ENCODE results near the gene LRRC8E.

The LRRC8E gene

GRCh38 chr19:7904074-7905020, 16.0 kb downstream of the LRRC8E start:
- peak overlapping the region; percentile 80 for H3K27ac ChIP-seq
- TF ChIP-seq CTCF (conservative IDR thresholded peaks at IDR 0.05), result no peak

DNA sequence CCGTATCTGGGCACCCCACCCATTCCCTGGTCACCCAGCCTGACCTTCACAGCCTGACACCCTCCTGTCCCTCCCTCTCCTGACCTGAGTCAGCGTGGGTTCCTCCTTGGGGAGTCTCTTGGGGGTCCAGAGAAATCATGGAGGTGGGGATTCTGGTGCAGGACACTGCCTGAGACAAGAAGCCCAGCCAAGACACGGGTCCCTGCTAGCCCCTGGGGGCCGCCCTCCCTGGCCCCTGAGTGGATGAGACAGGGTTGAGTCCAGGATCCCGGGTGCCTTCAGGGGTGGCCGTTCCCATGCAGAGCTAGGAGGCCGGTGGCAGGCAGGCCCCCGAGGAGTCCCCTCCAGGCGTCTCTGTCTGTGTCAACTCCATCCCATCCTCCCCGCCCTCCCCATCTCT, 17.0 kb downstream of the LRRC8E start:
- H3K27ac ChIP-seq, result peak overlapping the region; percentile 80; the same call in 1 of the 2 replicates
- no peak for TF ChIP-seq CTCF (conservative IDR thresholded peaks at IDR 0.05)

DNA sequence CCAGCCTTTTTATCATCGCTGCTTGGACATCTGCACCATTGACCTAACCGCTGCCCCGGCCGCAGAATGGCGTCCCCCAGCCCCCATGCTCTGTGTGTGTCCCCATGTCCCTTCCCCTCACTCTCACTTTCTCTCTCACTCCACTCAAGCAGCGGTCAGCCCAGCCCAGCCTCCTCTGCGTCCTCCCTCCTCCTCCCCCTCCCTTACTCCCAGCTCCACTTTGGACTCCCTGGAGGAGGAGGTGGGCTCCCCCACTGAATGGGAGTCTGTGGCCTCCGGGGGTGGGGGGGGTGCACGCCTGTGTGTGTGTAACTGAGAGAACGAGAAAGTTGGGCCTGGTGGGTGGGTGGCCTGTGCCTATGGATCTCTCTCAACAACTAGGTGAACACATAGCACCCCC, 17.5 kb downstream of the LRRC8E start:
- no peak for TF ChIP-seq CTCF (conservative IDR thresholded peaks at IDR 0.05)
- H3K27ac ChIP-seq, result no peak overlapping the region; the same call in 1 of the 2 replicates

- no peak for TF ChIP-seq CTCF (conservative IDR thresholded peaks at IDR 0.05)
Observed at GRCh38 chr19:7907122-7907521, 18.8 kb downstream of the LRRC8E start.

GRCh38 chr19:7907544-7907943, 19.2 kb downstream of the LRRC8E start:
- TF ChIP-seq CTCF (conservative IDR thresholded peaks at IDR 0.05), result no peak
- H3K27ac ChIP-seq, result no peak overlapping the region

More at GRCh38 chr19:7907122-7907521, 18.8 kb downstream of the LRRC8E start:
- H3K27ac ChIP-seq, result no peak overlapping the region

DNA sequence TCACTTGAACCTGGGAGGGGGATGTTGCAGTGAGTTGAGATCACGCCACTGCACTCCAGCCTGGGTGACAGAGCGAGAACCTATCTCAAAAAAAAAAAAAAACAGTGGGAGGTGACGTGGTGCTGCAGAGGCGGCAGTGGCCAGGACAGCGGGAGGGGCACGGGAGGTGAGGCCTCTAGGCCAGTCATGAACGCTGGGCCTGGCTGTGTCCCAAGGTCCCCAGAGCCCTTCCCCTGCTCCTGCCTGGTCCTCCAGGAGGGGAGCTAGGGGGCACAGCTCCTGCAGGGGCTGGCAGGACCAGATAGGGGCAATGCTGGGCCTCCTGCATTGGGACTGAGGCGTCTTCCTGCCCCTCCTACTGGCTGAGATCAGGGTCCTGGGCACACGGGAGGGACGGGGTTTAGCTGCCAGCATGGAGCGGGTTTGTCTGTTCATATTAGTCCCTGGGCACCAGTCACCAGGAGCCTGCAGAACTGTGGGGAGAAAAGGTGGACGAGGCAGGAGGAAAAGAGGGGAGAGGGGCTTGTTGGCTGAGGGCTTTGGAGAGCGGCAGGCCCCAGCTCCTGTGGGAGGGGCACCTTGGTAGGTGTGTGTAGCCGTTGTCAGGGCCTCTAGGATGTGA, 19.9 kb downstream of the LRRC8E start:
- H3K27ac ChIP-seq, result no peak overlapping the region
- no peak for TF ChIP-seq CTCF (conservative IDR thresholded peaks at IDR 0.05)

DNA sequence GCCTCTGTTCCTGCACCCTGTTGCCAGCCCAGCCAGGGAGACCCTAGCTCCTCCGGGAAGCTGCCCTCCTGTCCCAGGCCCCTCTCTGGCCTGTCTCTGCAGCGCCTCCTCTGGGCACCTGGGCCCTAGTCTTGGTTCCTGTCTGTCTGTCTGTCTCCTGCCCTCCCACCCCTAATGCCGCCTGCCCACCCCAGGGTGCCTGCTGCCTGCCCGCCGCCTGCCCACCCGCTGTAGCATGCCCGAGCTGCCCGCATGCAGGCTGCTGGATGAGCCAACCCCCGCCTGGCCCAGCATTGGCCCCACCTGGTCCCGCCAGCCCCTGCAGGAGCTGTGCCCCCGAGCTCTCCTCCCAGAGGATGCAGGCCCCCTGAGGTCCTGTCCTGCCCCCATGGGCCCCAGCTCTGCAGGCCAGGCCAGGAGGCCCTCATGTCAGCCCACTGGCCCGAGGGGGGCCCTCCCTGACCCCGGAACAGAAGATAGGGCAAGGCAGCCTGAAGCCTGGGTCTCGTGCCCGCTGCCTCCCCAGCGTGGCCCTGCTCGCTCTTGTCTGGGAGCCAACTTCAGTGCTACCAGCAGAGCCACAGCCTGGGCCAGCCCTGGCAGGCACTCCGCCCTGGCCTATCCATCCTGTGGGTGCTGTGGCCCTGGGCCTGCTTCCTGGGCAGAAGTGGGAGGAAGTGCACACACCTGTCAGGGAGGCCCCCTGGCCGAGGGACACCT, 20.6 kb downstream of the LRRC8E start:
- no peak for TF ChIP-seq CTCF (conservative IDR thresholded peaks at IDR 0.05)

More for the DNA sequence above, 20.6 kb downstream of the LRRC8E start:
- no peak overlapping the region for H3K27ac ChIP-seq

Measured in VCaP (cell line).